ENCODE measurements around the gene FREM3.

DNA sequence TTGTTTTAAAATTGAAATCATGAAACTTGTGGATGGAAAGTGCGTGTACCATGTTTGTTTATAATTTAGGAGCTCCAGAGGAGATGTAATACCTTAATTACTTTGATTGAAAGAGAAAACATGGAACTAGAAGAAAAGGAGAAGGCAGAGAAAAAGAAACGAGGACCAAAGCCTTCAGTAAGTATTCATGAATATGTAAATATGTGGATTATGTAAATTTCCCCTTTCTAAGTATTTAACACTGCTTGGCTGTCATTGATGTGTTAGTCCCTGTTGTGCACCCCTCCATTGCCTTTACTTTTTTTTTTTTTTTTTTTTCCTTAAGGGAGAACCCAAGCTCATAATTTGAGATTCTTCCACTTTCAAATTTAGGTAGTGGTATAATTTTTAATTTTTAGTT lies 150.5 kb downstream of the FREM3 start:
- TF ChIP-seq, protein P1, sequence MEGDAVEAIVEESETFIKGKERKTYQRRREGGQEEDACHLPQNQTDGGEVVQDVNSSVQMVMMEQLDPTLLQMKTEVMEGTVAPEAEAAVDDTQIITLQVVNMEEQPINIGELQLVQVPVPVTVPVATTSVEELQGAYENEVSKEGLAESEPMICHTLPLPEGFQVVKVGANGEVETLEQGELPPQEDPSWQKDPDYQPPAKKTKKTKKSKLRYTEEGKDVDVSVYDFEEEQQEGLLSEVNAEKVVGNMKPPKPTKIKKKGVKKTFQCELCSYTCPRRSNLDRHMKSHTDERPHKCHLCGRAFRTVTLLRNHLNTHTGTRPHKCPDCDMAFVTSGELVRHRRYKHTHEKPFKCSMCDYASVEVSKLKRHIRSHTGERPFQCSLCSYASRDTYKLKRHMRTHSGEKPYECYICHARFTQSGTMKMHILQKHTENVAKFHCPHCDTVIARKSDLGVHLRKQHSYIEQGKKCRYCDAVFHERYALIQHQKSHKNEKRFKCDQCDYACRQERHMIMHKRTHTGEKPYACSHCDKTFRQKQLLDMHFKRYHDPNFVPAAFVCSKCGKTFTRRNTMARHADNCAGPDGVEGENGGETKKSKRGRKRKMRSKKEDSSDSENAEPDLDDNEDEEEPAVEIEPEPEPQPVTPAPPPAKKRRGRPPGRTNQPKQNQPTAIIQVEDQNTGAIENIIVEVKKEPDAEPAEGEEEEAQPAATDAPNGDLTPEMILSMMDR (IDR thresholded peaks at IDR 0.05; ENCODE audit: borderline replicate concordance, extremely low read depth, low read length, poor library complexity, severe bottlenecking) = no peak
- TF ChIP-seq EZH2 (IDR thresholded peaks at IDR 0.05; ENCODE audit: borderline replicate concordance, low read depth, low read length, severe bottlenecking) = no peak

Measured in DND-41 (cell line).